Sigmoid colon (tissue), 7 donors: ENCODE data around the gene SLC36A1. TPM values are rescaled to one million over a fixed set of nuclear protein-coding genes. Genes with fewer than 3 reads are reported as not detected.

Experiments used
- DNase-seq: peaks from one replicate; pipeline ENCODE4 v3.0.0-alpha.2; 2019
- H3K27ac ChIP-seq, 4 donors: fragments of 200-600 bp; sonication (generic); one replicate each; pipeline ENCODE4 v1.5.1; 2016 to 2019; ENCODE audit warnings: mild to moderate bottlenecking in 1 of 4
- H3K27me3 ChIP-seq, 3 donors: fragments of 200-600 bp; sonication (generic); one replicate each; pipeline ENCODE4 v1.5.1; 2019; ENCODE audit warnings: mild to moderate bottlenecking in 1 of 3
- H3K36me3 ChIP-seq, 4 donors: fragments of 200-600 bp; sonication (generic); one replicate each; pipeline ENCODE4 v1.5.1; 2016 to 2019
- H3K4me1 ChIP-seq, 4 donors: fragments of 200-600 bp; sonication (generic); one replicate each; pipeline ENCODE4 v1.5.1; 2017 to 2019
- H3K4me3 ChIP-seq, 4 donors: fragments of 200-600 bp; sonication (generic); one replicate each; pipeline ENCODE4 v1.5.1; 2017 to 2019; ENCODE audit warnings: mild to moderate bottlenecking in 2 of 4, moderate library complexity in 1 of 4
- H3K9me3 ChIP-seq, 4 donors: fragments of 200-600 bp in 3 of 4; sonication (generic) in 3 of 4; one replicate each; pipeline versions ENCODE4 v1.5.1 to v1.6.1; 2013 to 2019
- CTCF ChIP-seq, 4 experiments: fragments of 450-650 bp in 3 of 4; fragments of 200-600 bp in 1 of 4; IDR thresholded peaks; one replicate each; pipeline ENCODE4 v1.5.1; 2016 to 2019; ENCODE audit warnings: antibody characterized with exemption in 4 of 4, mild to moderate bottlenecking in 3 of 4, moderate library complexity in 2 of 4
- EP300 ChIP-seq, 4 donors: sonication (generic); formaldehyde crosslinking; IDR thresholded peaks; one replicate each; pipeline ENCODE4 v1.6.1; 2017; ENCODE audit warnings: antibody characterized with exemption in 4 of 4
- POLR2A ChIP-seq, 2 donors: fragments of 450-650 bp; IDR thresholded peaks; one replicate each; pipeline ENCODE4 v1.6.1; 2016; ENCODE audit warnings: antibody characterized with exemption in 2 of 2, mild to moderate bottlenecking in 2 of 2, moderate library complexity in 2 of 2
- POLR2AphosphoS5 ChIP-seq, 4 donors: sonication (generic); formaldehyde crosslinking; IDR thresholded peaks; one replicate each; pipeline ENCODE4 v1.6.1; 2017; ENCODE audit warnings: antibody characterized with exemption in 4 of 4
- WGBS, 2 donors: extraction: QIAGEN DNeasy Blood & Tissue Kit; methylation state at CpG; one replicate each; pipeline ENCODE4 v1.1.7; 2013; 5-methylcytosine and 5-hydroxymethylcytosine counted together
- intact Hi-C: fragments of 100-400 bp; cut with DNase I; formaldehyde crosslinking; loops from one replicate; pipeline ENCODE4 v1.15.1; 2023
- polyA plus RNA-seq, 3 donors: library from polyadenylated mRNA; stranded (reverse); fragments of 200-250 nt; gene quantifications; one replicate each; pipeline ENCODE4 v1.2.3, GENCODE V29; 2013
- total RNA-seq, 4 donors: library from RNA; depleted of rRNA; stranded (reverse); fragments of >200 nt; gene quantifications; one replicate each; pipeline ENCODE4 v1.1.0, GENCODE V29; 2016
- donor health status: healthy with polysubstance abuse.
- donor health status: Bipolar disorder and iron deficiency.
- donor health status: healthy.

Gene SLC36A1
- total and polyA plus RNA-seq, 7 donors = 4.4 to 9.7 (median 7.6) TPM

GRCh38 chr5:151509231-151509630, 61.8 kb downstream of the SLC36A1 start:
- TF ChIP-seq EP300 (IDR thresholded peaks at IDR 0.05) = no peak
- no peak for TF ChIP-seq POLR2A (IDR thresholded peaks at IDR 0.05)
- no peak for TF ChIP-seq POLR2AphosphoS5 (IDR thresholded peaks at IDR 0.05)
- no peak for TF ChIP-seq CTCF (IDR thresholded peaks at IDR 0.05)
- intact Hi-C loops = no loop called here
- 81 to 87% methylated on average over 5 of the region's 5 CpGs for WGBS, 2 donors
- no peak overlapping the region for H3K27ac ChIP-seq
- no peaks in the 10 kb centered on the region for H3K4me1 ChIP-seq
- no peaks in the 10 kb centered on the region for H3K36me3 ChIP-seq
- DNase-seq = no peak
- H3K27me3 ChIP-seq = no peaks in the 10 kb centered on the region
- H3K4me3 ChIP-seq = no peak overlapping the region
- no peaks in the 10 kb centered on the region for H3K9me3 ChIP-seq

- TF ChIP-seq POLR2A (IDR thresholded peaks at IDR 0.05) (no peak), POLR2AphosphoS5 (IDR thresholded peaks at IDR 0.05) (no peak), EP300 (IDR thresholded peaks at IDR 0.05) (no peak), CTCF (IDR thresholded peaks at IDR 0.05) (no peak)
- H3K27ac ChIP-seq = no peak overlapping the region
- intact Hi-C loops = no loop called here
- H3K4me3 ChIP-seq = no peak overlapping the region
- 98 to 99% methylated on average over 3 of the region's 3 CpGs for WGBS, 2 donors
- no peaks in the 10 kb centered on the region for H3K4me1 ChIP-seq
- H3K36me3 ChIP-seq = no peaks in the 10 kb centered on the region
- H3K9me3 ChIP-seq = no peaks in the 10 kb centered on the region
- H3K27me3 ChIP-seq = no peaks in the 10 kb centered on the region
- DNase-seq = no peak
Measured at GRCh38 chr5:151509836-151510235, 62.4 kb downstream of the SLC36A1 start.

- no peaks in the 10 kb centered on the region for H3K9me3 ChIP-seq
- intact Hi-C loops = no loop called here
- no peaks in the 10 kb centered on the region for H3K36me3 ChIP-seq
- WGBS, 2 donors = 94 to 95% methylated on average over 8 of the region's 8 CpGs
- no peaks in the 10 kb centered on the region for H3K4me1 ChIP-seq
- H3K27me3 ChIP-seq = no peaks in the 10 kb centered on the region
- no peak overlapping the region for H3K27ac ChIP-seq
- DNase-seq = no peak
- TF ChIP-seq POLR2AphosphoS5 (IDR thresholded peaks at IDR 0.05) = no peak
- no peak for TF ChIP-seq EP300 (IDR thresholded peaks at IDR 0.05)
- no peak for TF ChIP-seq POLR2A (IDR thresholded peaks at IDR 0.05)
- TF ChIP-seq CTCF (IDR thresholded peaks at IDR 0.05) = no peak
- H3K4me3 ChIP-seq = no peak overlapping the region
Measured at GRCh38 chr5:151517122-151517920, 69.9 kb downstream of the SLC36A1 start.

- Histone ChIP-seq H3K36me3 (no peaks in the 10 kb centered on the region), H3K9me3 (no peaks in the 10 kb centered on the region), H3K4me3 (no peak overlapping the region), H3K27ac (no peak overlapping the region), H3K4me1 (no peaks in the 10 kb centered on the region), H3K27me3 (no peaks in the 10 kb centered on the region)
- no peak for DNase-seq
- TF ChIP-seq CTCF (IDR thresholded peaks at IDR 0.05) = no peak
- no peak for TF ChIP-seq EP300 (IDR thresholded peaks at IDR 0.05)
- TF ChIP-seq POLR2A (IDR thresholded peaks at IDR 0.05) = no peak
- no peak for TF ChIP-seq POLR2AphosphoS5 (IDR thresholded peaks at IDR 0.05)
- WGBS, 2 donors = 66 to 71% methylated on average over 7 of the region's 7 CpGs
- intact Hi-C loops = no loop called here
Measured at GRCh38 chr5:151520294-151520693, 72.9 kb downstream of the SLC36A1 start.

- no peaks in the 10 kb centered on the region for H3K36me3 ChIP-seq
- intact Hi-C loops = no loop called here
- H3K27ac ChIP-seq = no peak overlapping the region
- TF ChIP-seq EP300 (IDR thresholded peaks at IDR 0.05) = no peak
- TF ChIP-seq POLR2A (IDR thresholded peaks at IDR 0.05) = no peak
- no peak for TF ChIP-seq POLR2AphosphoS5 (IDR thresholded peaks at IDR 0.05)
- no peak for TF ChIP-seq CTCF (IDR thresholded peaks at IDR 0.05)
- no peak for DNase-seq
- no peaks in the 10 kb centered on the region for H3K27me3 ChIP-seq
- no peaks in the 10 kb centered on the region for H3K4me1 ChIP-seq
- H3K9me3 ChIP-seq = no peaks in the 10 kb centered on the region
- WGBS, 2 donors = 81 to 84% methylated on average over 5 of the region's 5 CpGs
- H3K4me3 ChIP-seq = no peak overlapping the region
Measured at GRCh38 chr5:151522226-151522625, 74.8 kb downstream of the SLC36A1 start.
